Measurements from ENCODE around the gene TREX2. TPM values are rescaled to one million over a fixed set of nuclear protein-coding genes. Genes with fewer than 3 reads are reported as not detected.
"Not testable (repeated sequence)": the region's sequence is repeated elsewhere in the genome, so short reads cannot be mapped to it uniquely, and the experiment has no call there.

Gene TREX2
- total and polyA plus RNA-seq, 11 donors: 0.22 to 0.48 (median 0.29) TPM; not detected in 3

DNA sequence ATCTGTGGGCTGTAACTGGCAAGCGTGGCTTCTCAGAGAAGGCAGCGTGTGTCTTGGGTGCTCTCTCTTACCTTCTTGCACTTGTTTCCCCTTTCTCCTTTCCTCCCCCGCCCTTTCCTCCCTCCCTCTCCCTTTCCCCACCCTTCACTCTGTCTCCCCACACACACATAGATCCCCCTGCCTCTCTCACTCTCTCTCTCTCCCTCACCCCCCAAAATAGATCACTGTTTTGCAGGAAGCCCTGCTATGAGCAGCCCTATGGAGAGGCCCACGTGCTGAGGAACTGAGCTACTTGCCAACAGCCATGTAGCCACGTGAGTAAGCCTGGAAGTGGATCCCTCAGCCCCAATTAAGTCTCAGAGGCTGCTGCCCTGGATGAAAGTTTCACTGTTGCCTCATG lies 40.4 kb downstream of the TREX2 start:
- intact Hi-C loops (cut with DNase I): no loop called here
- no peak for TF ChIP-seq POLR2A (IDR thresholded peaks at IDR 0.05)
- no peak for TF ChIP-seq CTCF (IDR thresholded peaks at IDR 0.05)
- no peaks in the 10 kb centered on the region for H3K36me3 ChIP-seq
- H3K27me3 ChIP-seq: no peaks in the 10 kb centered on the region
- no peaks in the 10 kb centered on the region for H3K4me1 ChIP-seq
- H3K4me3 ChIP-seq: no peak overlapping the region
- DNase-seq (peak in 1 of 5 donors; percentile 4), ATAC-seq (no peak)
- WGBS, 4 donors: 35 to 43% (median 41%) methylated on average over 5 of the region's 5 CpGs
- H3K9me3 ChIP-seq: no peaks in the 10 kb centered on the region
- H3K27ac ChIP-seq: no peak overlapping the region

DNA sequence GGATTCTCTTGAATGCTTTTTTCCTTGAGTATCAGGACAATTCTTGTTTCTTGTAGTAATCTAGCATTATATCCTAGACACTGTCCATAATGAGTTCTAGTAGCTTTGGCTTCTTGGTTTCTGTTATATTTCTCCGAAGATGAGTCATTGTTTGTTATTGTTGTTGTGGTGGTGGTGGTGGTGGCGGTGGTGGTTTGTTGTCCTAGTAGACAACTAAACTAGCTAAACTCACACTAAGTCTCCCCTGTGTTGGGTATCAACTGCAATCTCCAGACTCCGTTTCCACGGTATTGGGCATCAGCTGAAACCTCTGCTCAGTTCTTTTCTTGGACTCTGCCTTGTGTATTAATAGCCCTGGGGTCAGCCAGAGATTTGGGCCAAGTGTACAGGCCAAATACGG lies 41.5 kb downstream of the TREX2 start:
- ATAC-seq; intact Hi-C loops (cut with DNase I); H3K36me3 ChIP-seq; H3K27ac ChIP-seq; H3K27me3 ChIP-seq; H3K4me1 ChIP-seq; H3K4me3 ChIP-seq; H3K9me3 ChIP-seq: not testable (repeated sequence)
- 58 to 76% (median 65%) methylated on average over 5 of the region's 5 CpGs for WGBS, 4 donors
- DNase-seq: peak in 1 of 5 donors; percentile 3

GRCh38 chrX:153401133-153401764 lies 44.6 kb downstream of the TREX2 start, which contains the start of gene PNMA6E:
PNMA6E (minus strand) TSS chrX:153401350; CDS start chrX:153398849, 2,501 bp downstream.
- DNase-seq: peak in 1 of 5 donors; percentile 14
- intact Hi-C loops (cut with DNase I): no loop called here
- Histone ChIP-seq H3K27ac (no peak within 1 kb of the TSS), H3K27me3 (peaks cover 0 to 8% (median 0%) of the 10 kb centered on the region in 9 donors), H3K36me3 (no peaks in the 10 kb centered on the region), H3K4me1 (no peaks in the 10 kb centered on the region), H3K9me3 (no peaks in the 10 kb centered on the region), H3K4me3 (no peak within 1 kb of the TSS)
- ATAC-seq: no peak
- WGBS, 4 donors: 91 to 95% (median 93%) methylated on average over 29 of the region's 29 CpGs
- TF ChIP-seq CTCF (IDR thresholded peaks at IDR 0.05) (no peak), POLR2A (IDR thresholded peaks at IDR 0.05) (no peak)

GRCh38 chrX:153400146-153401132 lies 45.4 kb downstream of the TREX2 start:
- Histone ChIP-seq H3K36me3 (no peaks in the 10 kb centered on the region), H3K27ac (no peak overlapping the region), H3K4me3 (no peak overlapping the region), H3K4me1 (no peaks in the 10 kb centered on the region), H3K27me3 (peaks cover 0 to 13% (median 0%) of the 10 kb centered on the region in 9 donors), H3K9me3 (no peaks in the 10 kb centered on the region)
- DNase-seq: peak in 1 of 5 donors; percentile 18
- ATAC-seq: peak in 2 of 4 donors; percentile 40 to 63
- 73 to 80% (median 78%) methylated on average over 59 to 60 of the region's 60 CpGs for WGBS, 4 donors
- TF ChIP-seq CTCF (IDR thresholded peaks at IDR 0.05): peak; percentile 29 to 65 (median 44)
- TF ChIP-seq POLR2A (IDR thresholded peaks at IDR 0.05): no peak
- intact Hi-C loops (cut with DNase I): no loop called here

Measured in heart left ventricle (tissue), 16 donors.